Heart right ventricle (tissue), 16 donors: Measurements from ENCODE around the gene LSAMP. TPM values are rescaled to one million over a fixed set of nuclear protein-coding genes. Genes with fewer than 3 reads are reported as not detected.

Experiments
- ATAC-seq, 8 donors: fragments of 200-7000 bp; cut with Tn5 transposase; one replicate each; pipeline ENCODE4 v1.9.1; 2020; ENCODE audit warnings: mild to moderate bottlenecking in 8 of 8, moderate library complexity in 8 of 8, moderate number of reproducible peaks in 1 of 8
- DNase-seq, 2 donors: peaks; one replicate each; pipeline ENCODE4 v3.0.0-alpha.2; 2020
- H3K27ac ChIP-seq, 10 donors: fragments of 200-600 bp; sonication (generic) in 2 of 10; one replicate each; pipeline versions ENCODE4 v1.5.0 to v1.8.0; 2020 to 2022; ENCODE audit warnings: mild to moderate bottlenecking in 3 of 10
- H3K27me3 ChIP-seq, 7 donors: fragments of 200-600 bp; one replicate each; pipeline ENCODE4 v1.8.0; 2021 to 2022; ENCODE audit warnings: mild to moderate bottlenecking in 2 of 7
- H3K36me3 ChIP-seq, 9 donors: fragments of 200-600 bp; sonication (generic) in 1 of 9; one replicate each; pipeline versions ENCODE4 v1.5.0 to v1.8.0; 2020 to 2022; ENCODE audit warnings: mild to moderate bottlenecking in 2 of 9
- H3K4me1 ChIP-seq, 9 donors: fragments of 200-600 bp; sonication (generic) in 1 of 9; one replicate each; pipeline versions ENCODE4 v1.5.0 to v1.8.0; 2020 to 2022; ENCODE audit warnings: mild to moderate bottlenecking in 4 of 9
- H3K4me3 ChIP-seq, 10 donors: fragments of 200-600 bp; sonication (generic) in 2 of 10; one replicate each; pipeline versions ENCODE4 v1.5.0 to v1.8.0; 2020 to 2022; ENCODE audit warnings: mild to moderate bottlenecking in 7 of 10, moderate library complexity in 2 of 10
- H3K9me3 ChIP-seq, 11 donors: fragments of 200-600 bp in 10 of 11; sonication (generic) in 2 of 11; one replicate each; pipeline versions ENCODE4 v1.5.0 to v1.8.0; 2013 to 2022; ENCODE audit warnings: mild to moderate bottlenecking in 2 of 11, control low read depth in 1 of 11, moderate library complexity in 1 of 11
- CTCF ChIP-seq, 9 donors: fragments of 200-600 bp; sonication (generic) in 2 of 9; IDR thresholded peaks; one replicate each; pipeline versions ENCODE4 v1.5.0 to v1.8.0; 2021 to 2022; ENCODE audit warnings: antibody characterized with exemption in 9 of 9, mild to moderate bottlenecking in 5 of 9, moderate library complexity in 1 of 9
- WGBS, 2 donors: extraction: QIAGEN DNeasy Blood & Tissue Kit; methylation state at CpG; one replicate each; pipeline ENCODE4 v1.1.7; 2013; ENCODE audit warnings: inconsistent platforms in 1 of 2; 5-methylcytosine and 5-hydroxymethylcytosine counted together
- intact Hi-C, 10 donors: fragments of 100-400 bp; cut with DNase I; formaldehyde crosslinking; loops; one replicate each; pipeline versions ENCODE4 v1.11.1 to v1.14.2; 2022
- polyA plus RNA-seq, 2 donors: library from polyadenylated mRNA; stranded (reverse); fragments of 200-250 nt; gene quantifications; one replicate each; pipeline ENCODE4 v1.2.3, GENCODE V29; 2013
- total RNA-seq, 10 donors: library from RNA; stranded (reverse); fragmentation: NEBNext Ultra II Directional in 3 of 10; extraction: Animal tissue kit (Norgen Biotek cat#: 25700) in 3 of 10; gene quantifications; one replicate each; pipeline versions ENCODE4 v1.2.1 to v1.2.4, GENCODE V29; 2021 to 2023
- donor health status: Arrhythmogenic right ventricular cardiomyopathy.
- donor health status: ischemic (EF 13 %, LVEDD 7.1; RV severe dilation, severe dysfunction).
- donor health status: healthy with polysubstance abuse.
- donor health status: DM: no; HTN: yes; CAD: no.
- donor health status: DM: no; HTN: no; CAD: no.
- donor health status: ischemic (EF 25% LVEDD 6.9; RV normal size, moderate dysfunction).
- donor health status: ischemic (EF 25% LVEDD 5.7; RV mildly dilated, moderate dysfunction).
- donor health status: healthy.
- donor health status: DM: yes; HTN: yes; CAD: no.
- donor health status: Ischemic cardiomyopathy.
- donor health status: ischemic (EF 35%, LVEDD 5.7; RV mildly dilated, moderate dysfunction).
- donor health status: nonischemic (EF 11% LVEDD 7.7; RV severe dilation, severe dysfunction).
- donor health status: DM: yes; HTN: yes; CAD: no.
- donor health status: PGD.
- donor health status: ischemic (EF 29% LVEDD 5.4; RV normal size, mild dysfunction).
- donor health status: nonischemic (EF 23%, LVEDD 6.1; RV moderate dilation, normal function).

Gene LSAMP
- total and polyA plus RNA-seq, 12 donors: 0.51 to 9.0 (median 5.4) TPM

GRCh38 chr3:115788921-115789470 lies 656.3 kb downstream of the LSAMP start:
- H3K9me3 ChIP-seq: no peaks in the 10 kb centered on the region
- intact Hi-C loops: loop anchor here in 7 of 10 donors (10.0 kb wide), 3 partner anchors 94 to 964 kb away; no protein-coding TSS in a partner anchor
- 73 to 77% methylated on average over 4 of the region's 4 CpGs for WGBS, 2 donors
- no peak for DNase-seq
- no peak for TF ChIP-seq CTCF (IDR thresholded peaks at IDR 0.05)
- peaks cover 0 to 2% (median 0%) of the 10 kb centered on the region in 7 donors for H3K27me3 ChIP-seq
- ATAC-seq: no peak
- no peak overlapping the region for H3K4me3 ChIP-seq
- no peak overlapping the region for H3K27ac ChIP-seq
- H3K4me1 ChIP-seq: peaks cover 0 to 12% (median 8%) of the 10 kb centered on the region in 9 donors
- H3K36me3 ChIP-seq: no peaks in the 10 kb centered on the region

- H3K9me3 ChIP-seq: no peaks in the 10 kb centered on the region
- DNase-seq: no peak
- peaks cover 0 to 18% (median 8%) of the 10 kb centered on the region in 9 donors for H3K4me1 ChIP-seq
- TF ChIP-seq CTCF (IDR thresholded peaks at IDR 0.05): no peak
- ATAC-seq: no peak
- H3K27ac ChIP-seq: no peak overlapping the region
- no peaks in the 10 kb centered on the region for H3K36me3 ChIP-seq
- WGBS, 2 donors: 92 to 95% methylated on average over 2 of the region's 2 CpGs
- H3K4me3 ChIP-seq: no peak overlapping the region
- intact Hi-C loops: loop anchor here in 7 of 10 donors (2.0 to 10.0 kb wide), 4 partner anchors 93 to 963 kb away; no protein-coding TSS in a partner anchor
- H3K27me3 ChIP-seq: peaks cover 0 to 10% (median 0%) of the 10 kb centered on the region in 7 donors
Measured at GRCh38 chr3:115787818-115788217, 657.5 kb downstream of the LSAMP start.

- H3K27me3 ChIP-seq: peaks cover 0 to 10% (median 0%) of the 10 kb centered on the region in 7 donors
- DNase-seq (no peak), ATAC-seq (no peak)
- H3K27ac ChIP-seq: peak overlapping the region in 3 of 10 donors; percentile 92 to 97 (median 95)
- H3K4me1 ChIP-seq: peaks cover 0 to 18% (median 8%) of the 10 kb centered on the region in 9 donors
- 83 to 89% methylated on average over 4 of the region's 4 CpGs for WGBS, 2 donors
- TF ChIP-seq CTCF (IDR thresholded peaks at IDR 0.05): no peak
- no peaks in the 10 kb centered on the region for H3K9me3 ChIP-seq
- intact Hi-C loops: loop anchor here in 7 of 10 donors (2.0 to 10.0 kb wide), 4 partner anchors 91 to 961 kb away; no protein-coding TSS in a partner anchor
- H3K36me3 ChIP-seq: no peaks in the 10 kb centered on the region
- H3K4me3 ChIP-seq: no peak overlapping the region
Measured at GRCh38 chr3:115785782-115786181, 659.5 kb downstream of the LSAMP start.

DNA sequence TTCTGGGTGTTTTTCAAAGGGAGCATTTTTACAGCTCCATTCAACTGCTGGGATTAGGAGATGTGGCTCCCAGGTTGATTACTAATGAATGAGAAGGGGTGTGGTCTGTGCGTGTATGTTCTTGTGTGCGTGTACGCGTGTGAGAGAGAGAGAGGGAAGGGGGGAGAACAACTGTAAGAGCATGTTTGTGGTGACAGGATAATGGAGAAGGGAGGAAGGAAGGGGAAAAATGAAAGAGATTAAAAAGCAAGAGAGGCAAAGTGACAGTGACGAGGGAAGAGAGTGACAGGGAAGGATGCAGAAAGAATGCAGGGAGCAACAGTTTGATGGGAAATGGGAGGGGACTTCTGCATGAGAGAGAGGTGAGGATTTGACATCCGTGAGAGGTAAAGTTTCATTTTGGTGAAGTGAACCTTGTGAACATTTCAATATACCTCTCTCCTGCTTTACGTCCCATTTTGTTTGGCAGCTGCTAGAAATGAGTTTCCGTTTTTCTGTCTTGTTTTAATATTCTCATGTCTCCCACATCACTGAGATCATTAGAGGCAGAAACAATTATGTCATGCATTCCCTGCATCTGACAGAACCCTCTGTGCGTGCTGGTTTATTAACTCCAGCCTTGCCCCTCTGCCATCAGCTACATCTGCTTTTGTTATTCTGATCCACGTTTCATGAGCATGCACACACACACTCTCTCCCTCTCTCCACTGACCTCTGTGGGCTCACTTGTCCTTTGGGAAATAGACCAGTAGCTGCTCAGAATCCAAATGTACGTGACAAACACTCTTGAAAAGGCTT lies 660.3 kb downstream of the LSAMP start:
- intact Hi-C loops: loop anchor here in 9 of 10 donors (1.0 to 10.0 kb wide), 8 partner anchors 73 to 960 kb away; no protein-coding TSS in a partner anchor
- ATAC-seq (peak in 1 of 8 donors; percentile 18), DNase-seq (no peak)
- Histone ChIP-seq H3K9me3 (no peaks in the 10 kb centered on the region), H3K4me3 (peak overlapping the region in 9 of 10 donors; percentile 51 to 86 (median 71)), H3K4me1 (peaks cover 0 to 18% (median 8%) of the 10 kb centered on the region in 9 donors), H3K36me3 (no peaks in the 10 kb centered on the region), H3K27me3 (peaks cover 0 to 10% (median 0%) of the 10 kb centered on the region in 7 donors), H3K27ac (peak overlapping the region in 9 of 10 donors; percentile 90 to 97 (median 95))
- WGBS, 2 donors: 4 to 5% methylated on average over 11 of the region's 11 CpGs
- peak in 1 of 9 donors; percentile 23 for TF ChIP-seq CTCF (IDR thresholded peaks at IDR 0.05)
